SK-N-MC (cell line): ENCODE data around the gene TMEM81.

Experiments
- DNase-seq: peaks from one replicate; pipeline ENCODE4 v3.0.0-alpha.2; 2011; ENCODE audit warnings: low read depth, low spot score
- H3K27ac ChIP-seq: fragments of 200-600 bp; sonication (generic); 2 replicates; pipeline ENCODE4 v1.5.1; 2016; ENCODE audit warnings: mixed run types
- H3K36me3 ChIP-seq: fragments of 200-600 bp; sonication (generic); 2 replicates; pipeline ENCODE4 v1.6.1; 2017; ENCODE audit warnings: antibody characterized with exemption, low read length, mixed read lengths; ENCODE audit not compliant: insufficient read depth
- H3K4me3 ChIP-seq: fragments of 200-600 bp; sonication (generic); 2 replicates; pipeline ENCODE4 v1.5.1; 2016
- H3K9ac ChIP-seq: fragments of 200-600 bp; sonication (generic); 2 replicates; pipeline ENCODE4 v1.8.0; 2017; ENCODE audit warnings: mixed run types, mixed read lengths; ENCODE audit not compliant: insufficient read length
- H3K9me3 ChIP-seq: fragments of 200-600 bp; sonication (generic); 2 replicates; pipeline ENCODE4 v1.6.1; 2017; ENCODE audit warnings: low read depth, mild to moderate bottlenecking, antibody characterized with exemption, low read length, moderate library complexity, mixed read lengths
- EZH2 ChIP-seq: fragments of 200-600 bp; sonication (generic); IDR thresholded peaks from one replicate; pipeline ENCODE4 v1.6.1; 2017; ENCODE audit warnings: antibody characterized with exemption
- FOXP2 ChIP-seq: optimal IDR thresholded peaks from 2 replicates; pipeline ENCODE3; 2011; ENCODE audit warnings: mild to moderate bottlenecking, moderate library complexity; ENCODE audit not compliant: insufficient read depth; ENCODE audit errors: extremely low read length, control extremely low read depth
- POLR2AphosphoS5 ChIP-seq: IDR thresholded peaks from 2 replicates; pipeline ENCODE4 v1.6.1; 2012; ENCODE audit warnings: mild to moderate bottlenecking, low read depth, low read length, borderline replicate concordance

The TMEM81 gene

GRCh38 chr1:205052690-205053089 is 31.6 kb downstream of the TMEM81 start:
- Histone ChIP-seq H3K9me3 (no peaks in the 10 kb centered on the region), H3K9ac (no peak overlapping the region), H3K4me3 (no peak overlapping the region), H3K27ac (no peak overlapping the region), H3K36me3 (no peaks in the 10 kb centered on the region)
- no peak for DNase-seq
- TF ChIP-seq FOXP2, result no peak
- TF ChIP-seq POLR2AphosphoS5, result no peak
- no peak for TF ChIP-seq EZH2

GRCh38 chr1:205049479-205049878 is 34.8 kb downstream of the TMEM81 start:
- Histone ChIP-seq H3K36me3 (no peaks in the 10 kb centered on the region), H3K9me3 (no peaks in the 10 kb centered on the region)
- TF ChIP-seq EZH2, result no peak
- no peak for TF ChIP-seq POLR2AphosphoS5
- no peak for TF ChIP-seq FOXP2

GRCh38 chr1:205048382-205048781 is 35.9 kb downstream of the TMEM81 start:
- no peak overlapping the region for H3K9ac ChIP-seq
- no peak overlapping the region for H3K4me3 ChIP-seq
- H3K36me3 ChIP-seq, result no peaks in the 10 kb centered on the region
- TF ChIP-seq FOXP2, result no peak
- no peak for TF ChIP-seq EZH2
- TF ChIP-seq POLR2AphosphoS5, result no peak
- no peaks in the 10 kb centered on the region for H3K9me3 ChIP-seq
- H3K27ac ChIP-seq, result no peak overlapping the region
- DNase-seq, result no peak

More at GRCh38 chr1:205049479-205049878, 34.8 kb downstream of the TMEM81 start:
- DNase-seq, result no peak
- Histone ChIP-seq H3K9ac (no peak overlapping the region), H3K4me3 (no peak overlapping the region), H3K27ac (no peak overlapping the region)

GRCh38 chr1:205047764-205048231 is 36.5 kb downstream of the TMEM81 start:
- TF ChIP-seq POLR2AphosphoS5 (no peak), EZH2 (no peak), FOXP2 (no peak)
- no peak overlapping the region for H3K27ac ChIP-seq
- no peak overlapping the region for H3K4me3 ChIP-seq
- H3K36me3 ChIP-seq, result no peaks in the 10 kb centered on the region
- no peaks in the 10 kb centered on the region for H3K9me3 ChIP-seq
- H3K9ac ChIP-seq, result no peak overlapping the region
- no peak for DNase-seq

- H3K27ac ChIP-seq, result no peak overlapping the region
- no peak overlapping the region for H3K9ac ChIP-seq
- no peaks in the 10 kb centered on the region for H3K9me3 ChIP-seq
- no peak for DNase-seq
- no peaks in the 10 kb centered on the region for H3K36me3 ChIP-seq
- no peak overlapping the region for H3K4me3 ChIP-seq
- TF ChIP-seq EZH2, result no peak
- no peak for TF ChIP-seq POLR2AphosphoS5
- TF ChIP-seq FOXP2, result no peak
Measured at GRCh38 chr1:205046870-205047269, 37.4 kb downstream of the TMEM81 start.

GRCh38 chr1:205045146-205045545 is 39.1 kb downstream of the TMEM81 start:
- Histone ChIP-seq H3K36me3 (no peaks in the 10 kb centered on the region), H3K9ac (no peak overlapping the region), H3K27ac (no peak overlapping the region), H3K4me3 (no peak overlapping the region), H3K9me3 (no peaks in the 10 kb centered on the region)
- no peak for TF ChIP-seq POLR2AphosphoS5
- no peak for TF ChIP-seq EZH2
- no peak for TF ChIP-seq FOXP2
- no peak for DNase-seq

- Histone ChIP-seq H3K4me3 (no peak overlapping the region), H3K36me3 (no peaks in the 10 kb centered on the region), H3K27ac (no peak overlapping the region), H3K9ac (no peak overlapping the region), H3K9me3 (no peaks in the 10 kb centered on the region)
- TF ChIP-seq FOXP2 (no peak), EZH2 (no peak), POLR2AphosphoS5 (no peak)
- no peak for DNase-seq
Measured at GRCh38 chr1:205044741-205045140, 39.5 kb downstream of the TMEM81 start.

GRCh38 chr1:205043866-205044265 is 40.4 kb downstream of the TMEM81 start:
- Histone ChIP-seq H3K27ac (no peak overlapping the region), H3K36me3 (no peaks in the 10 kb centered on the region), H3K9ac (no peak overlapping the region), H3K9me3 (no peaks in the 10 kb centered on the region), H3K4me3 (no peak overlapping the region)
- TF ChIP-seq EZH2 (no peak), POLR2AphosphoS5 (no peak), FOXP2 (no peak)
- no peak for DNase-seq

GRCh38 chr1:205042911-205043806 is 41.1 kb downstream of the TMEM81 start, which contains the start of gene CNTN2:
Gene CNTN2 (plus strand): TSS chr1:205043212. CDS start chr1:205053186, 9,974 bp downstream.
- Histone ChIP-seq H3K27ac (no peak within 1 kb of the TSS), H3K9ac (no peak within 1 kb of the TSS), H3K4me3 (no peak within 1 kb of the TSS), H3K9me3 (no peaks in the 10 kb centered on the region), H3K36me3 (no peaks in the 10 kb centered on the region)
- DNase-seq, result no peak
- TF ChIP-seq EZH2 (no peak), POLR2AphosphoS5 (no peak), FOXP2 (no peak)
